Gastrocnemius medialis (tissue), 4 donors: Measurements from ENCODE around the gene ATRNL1. TPM values are rescaled to one million over a fixed set of nuclear protein-coding genes. Genes with fewer than 3 reads are reported as not detected.

Experiments
- ATAC-seq, 2 donors: fragments of 150-250 bp; one replicate each; pipeline ENCODE4 v1.9.1; 2016
- DNase-seq, 2 donors: peaks; one replicate each; pipeline ENCODE4 v3.0.0-alpha.2; 2019
- H3K27ac ChIP-seq, 4 donors: fragments of 200-600 bp; sonication (generic); 1 replicate in 1 of 4; 2 replicates in 3 of 4; pipeline ENCODE4 v1.5.1; 2016 to 2018; ENCODE audit warnings: mild to moderate bottlenecking in 2 of 4, moderate library complexity in 1 of 4
- H3K27me3 ChIP-seq, 3 donors: fragments of 200-600 bp; sonication (generic) in 2 of 3; 1 replicate in 1 of 3; 2 replicates in 2 of 3; pipeline versions ENCODE4 v1.5.1 to v1.6.0; 2016 to 2019; ENCODE audit warnings: mild to moderate bottlenecking in 1 of 3, moderate library complexity in 1 of 3
- H3K36me3 ChIP-seq, 2 donors: fragments of 200-600 bp; sonication (generic) in 1 of 2; one replicate each; pipeline ENCODE4 v1.5.1; 2017 to 2018
- H3K4me1 ChIP-seq, 2 donors: fragments of 200-600 bp; sonication (generic) in 1 of 2; one replicate each; pipeline ENCODE4 v1.5.1; 2016 to 2017; ENCODE audit warnings: mild to moderate bottlenecking in 2 of 2
- H3K4me3 ChIP-seq, 4 donors: fragments of 200-600 bp; sonication (generic) in 3 of 4; 1 replicate in 1 of 4; 2 replicates in 3 of 4; pipeline ENCODE4 v1.5.1; 2016 to 2019; ENCODE audit warnings: mild to moderate bottlenecking in 2 of 4
- H3K9me3 ChIP-seq, 3 donors: fragments of 200-600 bp; sonication (generic) in 2 of 3; 1 replicate in 1 of 3; 2 replicates in 2 of 3; pipeline ENCODE4 v1.5.1; 2016 to 2019
- POLR2A ChIP-seq, 2 donors: fragments of 450-650 bp; IDR thresholded peaks; one replicate each; pipeline ENCODE4 v1.6.1; 2017; ENCODE audit warnings: antibody characterized with exemption in 2 of 2, mild to moderate bottlenecking in 2 of 2, moderate library complexity in 2 of 2
- in situ Hi-C, 4 donors: fragments of 200-750 bp; cut with MboI; loops; one replicate each; pipeline versions ENCODE4 v1.15.0 to v1.8.0; 2017; ENCODE audit warnings: low sequenced_read_pairs in 4 of 4
- intact Hi-C: fragments of 100-400 bp; cut with DNase I; formaldehyde crosslinking; loops from one replicate; pipeline ENCODE4 v1.15.1; 2023; ENCODE audit warnings: low total_unique reads
- total RNA-seq, 4 donors: library from RNA; depleted of rRNA; stranded (reverse); fragments of >200 nt; gene quantifications; one replicate each; pipeline versions ENCODE4 v1.1.0 to v1.2.3, GENCODE V29; 2016
- TF ChIP-seq, protein P1 (sequence below), 5 experiments: fragments of 450-650 bp in 3 of 5; fragments of 200-600 bp in 2 of 5; sonication (generic) in 2 of 5; IDR thresholded peaks in 4 of 5; conservative IDR thresholded peaks in 1 of 5; 1 replicate in 4 of 5; 2 replicates in 1 of 5; pipeline ENCODE4 v1.5.1; 2016 to 2019; ENCODE audit warnings: antibody characterized with exemption in 5 of 5, mild to moderate bottlenecking in 3 of 5, moderate library complexity in 3 of 5

The ATRNL1 gene
- total RNA-seq, 4 donors from 2014 or later, result 1.6 to 10.8 (median 3.8) TPM

DNA sequence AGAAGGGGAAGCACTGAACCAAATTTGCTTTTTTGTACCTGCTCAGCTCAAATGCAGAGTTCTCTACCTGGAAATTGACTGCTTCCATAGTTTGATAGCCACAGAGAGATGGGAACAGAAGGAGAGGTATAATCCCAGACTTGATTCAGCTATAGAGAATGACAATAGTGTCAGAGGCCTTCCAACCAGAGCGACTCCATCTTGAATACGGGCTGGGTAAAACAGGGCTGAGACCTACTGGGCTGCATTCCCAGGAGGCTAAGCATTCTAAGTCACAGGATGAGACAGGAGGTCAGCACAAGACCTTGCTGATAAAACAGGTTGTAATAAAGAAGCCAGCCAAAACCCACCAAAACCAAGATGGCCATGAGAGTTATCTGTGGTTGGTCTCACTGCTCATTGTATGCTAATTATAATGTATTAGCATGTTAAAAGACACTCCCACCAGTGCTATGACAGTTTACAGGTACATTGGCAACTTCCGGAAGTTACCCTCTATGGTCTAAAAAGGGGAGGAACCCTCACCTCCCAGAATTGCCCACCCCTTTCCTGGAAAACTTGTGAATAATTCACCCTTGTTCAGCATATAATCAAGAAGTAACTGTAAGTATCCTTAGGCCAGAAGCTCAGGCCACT is 42.7 kb upstream of the ATRNL1 start:
- no peak for TF ChIP-seq POLR2A (IDR thresholded peaks at IDR 0.05)
- TF ChIP-seq, protein P1, sequence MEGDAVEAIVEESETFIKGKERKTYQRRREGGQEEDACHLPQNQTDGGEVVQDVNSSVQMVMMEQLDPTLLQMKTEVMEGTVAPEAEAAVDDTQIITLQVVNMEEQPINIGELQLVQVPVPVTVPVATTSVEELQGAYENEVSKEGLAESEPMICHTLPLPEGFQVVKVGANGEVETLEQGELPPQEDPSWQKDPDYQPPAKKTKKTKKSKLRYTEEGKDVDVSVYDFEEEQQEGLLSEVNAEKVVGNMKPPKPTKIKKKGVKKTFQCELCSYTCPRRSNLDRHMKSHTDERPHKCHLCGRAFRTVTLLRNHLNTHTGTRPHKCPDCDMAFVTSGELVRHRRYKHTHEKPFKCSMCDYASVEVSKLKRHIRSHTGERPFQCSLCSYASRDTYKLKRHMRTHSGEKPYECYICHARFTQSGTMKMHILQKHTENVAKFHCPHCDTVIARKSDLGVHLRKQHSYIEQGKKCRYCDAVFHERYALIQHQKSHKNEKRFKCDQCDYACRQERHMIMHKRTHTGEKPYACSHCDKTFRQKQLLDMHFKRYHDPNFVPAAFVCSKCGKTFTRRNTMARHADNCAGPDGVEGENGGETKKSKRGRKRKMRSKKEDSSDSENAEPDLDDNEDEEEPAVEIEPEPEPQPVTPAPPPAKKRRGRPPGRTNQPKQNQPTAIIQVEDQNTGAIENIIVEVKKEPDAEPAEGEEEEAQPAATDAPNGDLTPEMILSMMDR (IDR thresholded peaks at IDR 0.05 in 4 of 5, conservative IDR thresholded peaks at IDR 0.05 in 1 of 5), result no peak
- ATAC-seq, result no peak
- Histone ChIP-seq H3K4me1 (peaks cover 0 to 5% of the 10 kb centered on the region in 2 donors), H3K27me3 (no peaks in the 10 kb centered on the region), H3K4me3 (no peak overlapping the region), H3K9me3 (no peaks in the 10 kb centered on the region), H3K27ac (no peak overlapping the region), H3K36me3 (no peaks in the 10 kb centered on the region)
- DNase-seq, result no peak
- in situ Hi-C loops, result no loop called here
- intact Hi-C loops, result no loop called here

DNA sequence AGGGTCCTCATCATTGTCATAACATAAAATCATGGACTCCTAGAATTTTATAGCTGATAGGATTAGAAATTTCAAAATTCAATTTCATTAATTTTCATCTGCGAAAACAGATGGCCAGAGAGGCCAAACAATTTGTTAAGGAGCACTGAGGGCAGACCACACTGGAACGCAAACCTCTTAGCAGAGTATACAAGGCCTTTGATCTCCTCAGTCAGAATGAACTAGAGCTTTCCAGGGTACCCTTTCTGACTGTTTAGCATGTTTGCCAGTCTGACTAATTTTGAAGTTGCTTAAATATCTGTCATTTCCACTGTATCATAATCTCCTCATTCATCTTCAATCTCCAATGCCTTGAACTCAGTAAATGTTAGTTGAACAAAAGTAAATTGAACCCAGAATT is 41.9 kb upstream of the ATRNL1 start:
- H3K27ac ChIP-seq, result no peak overlapping the region
- H3K4me1 ChIP-seq, result peaks cover 0 to 5% of the 10 kb centered on the region in 2 donors
- no peaks in the 10 kb centered on the region for H3K9me3 ChIP-seq
- in situ Hi-C loops (no loop called here), intact Hi-C loops (no loop called here)
- no peak for TF ChIP-seq POLR2A (IDR thresholded peaks at IDR 0.05)
- TF ChIP-seq, protein P1 (IDR thresholded peaks at IDR 0.05 in 4 of 5, conservative IDR thresholded peaks at IDR 0.05 in 1 of 5), result no peak
- H3K27me3 ChIP-seq, result no peaks in the 10 kb centered on the region
- no peak for DNase-seq
- ATAC-seq, result no peak
- H3K4me3 ChIP-seq, result no peak overlapping the region
- no peaks in the 10 kb centered on the region for H3K36me3 ChIP-seq

DNA sequence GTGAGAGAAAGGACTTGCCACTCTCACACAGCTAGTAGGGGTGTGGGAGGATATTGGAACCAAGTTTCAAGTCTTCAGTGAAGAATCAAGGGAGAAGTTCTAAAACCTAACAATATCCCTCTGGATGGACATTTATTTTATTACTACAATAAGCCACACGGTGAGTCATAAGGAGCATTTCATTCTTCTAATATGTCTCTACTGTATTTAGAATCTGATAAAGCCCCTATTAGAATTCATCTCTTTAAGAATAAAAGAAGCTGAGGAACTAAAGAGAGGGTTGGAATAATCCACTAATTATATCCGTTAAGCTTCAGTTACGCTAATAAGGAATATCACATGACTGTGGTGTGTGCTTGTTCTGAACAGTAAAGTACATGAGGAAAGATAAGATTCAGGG is 40.9 kb upstream of the ATRNL1 start:
- ATAC-seq, result no peak
- H3K4me3 ChIP-seq, result no peak overlapping the region
- no peaks in the 10 kb centered on the region for H3K4me1 ChIP-seq
- H3K27me3 ChIP-seq, result no peaks in the 10 kb centered on the region
- intact Hi-C loops, result no loop called here
- no peak overlapping the region for H3K27ac ChIP-seq
- H3K36me3 ChIP-seq, result no peaks in the 10 kb centered on the region
- no peaks in the 10 kb centered on the region for H3K9me3 ChIP-seq
- no peak for DNase-seq
- in situ Hi-C loops, result no loop called here
- no peak for TF ChIP-seq POLR2A (IDR thresholded peaks at IDR 0.05)
- TF ChIP-seq, protein P1 (IDR thresholded peaks at IDR 0.05 in 4 of 5, conservative IDR thresholded peaks at IDR 0.05 in 1 of 5), result no peak

DNA sequence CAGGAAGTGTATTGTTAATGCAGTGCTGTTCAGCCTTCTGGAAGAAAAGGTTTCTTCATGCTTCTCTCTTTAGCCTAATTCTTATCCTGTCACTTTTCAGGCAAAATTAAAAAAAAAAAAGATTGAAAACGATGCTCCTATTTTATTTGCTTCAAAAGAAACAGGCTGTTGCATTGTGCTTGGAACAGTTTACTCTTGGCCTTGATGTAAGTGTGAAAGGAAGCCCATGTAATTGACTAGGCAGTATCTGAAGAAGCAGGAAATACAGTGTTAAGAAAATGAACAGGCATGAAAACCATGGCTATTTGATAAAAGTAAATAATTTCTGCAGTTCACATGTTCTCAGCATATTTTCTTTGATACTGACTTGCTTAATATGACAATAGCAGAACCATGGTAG is 40.4 kb upstream of the ATRNL1 start:
- TF ChIP-seq, protein P1 (IDR thresholded peaks at IDR 0.05 in 4 of 5, conservative IDR thresholded peaks at IDR 0.05 in 1 of 5), result no peak
- no peak for TF ChIP-seq POLR2A (IDR thresholded peaks at IDR 0.05)
- DNase-seq (no peak), ATAC-seq (no peak)
- H3K27me3 ChIP-seq, result no peaks in the 10 kb centered on the region
- H3K4me3 ChIP-seq, result no peak overlapping the region
- H3K4me1 ChIP-seq, result no peaks in the 10 kb centered on the region
- in situ Hi-C loops, result no loop called here
- H3K9me3 ChIP-seq, result no peaks in the 10 kb centered on the region
- intact Hi-C loops, result no loop called here
- H3K36me3 ChIP-seq, result no peaks in the 10 kb centered on the region
- H3K27ac ChIP-seq, result no peak overlapping the region

DNA sequence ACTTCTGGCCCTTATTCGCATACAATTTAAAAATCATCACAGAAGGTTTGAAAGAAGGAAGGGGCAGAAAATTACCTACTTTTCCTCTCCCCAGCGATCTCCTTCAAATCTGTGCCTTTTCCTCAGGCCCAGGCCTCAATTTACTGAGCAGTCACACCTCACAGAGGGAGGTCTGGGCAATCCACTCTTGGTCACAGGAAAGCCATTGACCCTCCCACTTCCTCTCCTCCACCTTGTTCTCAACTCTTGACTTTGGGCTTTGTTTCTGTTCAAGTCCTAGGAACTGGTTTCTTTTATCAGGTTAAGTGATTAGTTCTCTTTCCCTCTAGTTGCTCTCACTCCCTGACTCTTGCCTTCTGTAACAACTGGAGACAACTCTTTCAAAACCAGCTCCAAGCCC is 37.0 kb upstream of the ATRNL1 start:
- TF ChIP-seq, protein P1 (IDR thresholded peaks at IDR 0.05 in 4 of 5, conservative IDR thresholded peaks at IDR 0.05 in 1 of 5), result no peak
- no peak for TF ChIP-seq POLR2A (IDR thresholded peaks at IDR 0.05)
- intact Hi-C loops, result no loop called here
- H3K36me3 ChIP-seq, result no peaks in the 10 kb centered on the region
- no peaks in the 10 kb centered on the region for H3K4me1 ChIP-seq
- ATAC-seq (no peak), DNase-seq (no peak)
- H3K9me3 ChIP-seq, result no peaks in the 10 kb centered on the region
- no peak overlapping the region for H3K27ac ChIP-seq
- H3K4me3 ChIP-seq, result no peak overlapping the region
- in situ Hi-C loops, result no loop called here
- H3K27me3 ChIP-seq, result no peaks in the 10 kb centered on the region
